Progenitor cell of endocrine pancreas (in vitro differentiated cells): ENCODE data around the gene ZNF280C. TPM values are rescaled to one million over a fixed set of nuclear protein-coding genes. Genes with fewer than 3 reads are reported as not detected.

Source experiments
- DNase-seq: peaks from one replicate; pipeline ENCODE4 v3.0.0; 2021; ENCODE audit warnings: low spot score; ENCODE audit not compliant: unreplicated experiment
- H3K27ac Mint-ChIP-seq: 2 replicates; pipeline ENCODE4 v1.8.0; 2021; ENCODE audit warnings: mild to moderate bottlenecking, moderate library complexity, mixed read lengths
- H3K27me3 Mint-ChIP-seq: 2 replicates; pipeline ENCODE4 v1.8.0; 2021; ENCODE audit warnings: mixed read lengths
- H3K36me3 Mint-ChIP-seq: 2 replicates; pipeline ENCODE4 v1.8.0; 2022; ENCODE audit warnings: mixed read lengths; ENCODE audit not compliant: insufficient read depth
- H3K4me1 Mint-ChIP-seq: 2 replicates; pipeline ENCODE4 v1.8.0; 2021; ENCODE audit warnings: low read depth, mixed read lengths
- H3K4me3 Mint-ChIP-seq: 2 replicates; pipeline ENCODE4 v1.8.0; 2021; ENCODE audit warnings: low read depth, mild to moderate bottlenecking, moderate library complexity, mixed read lengths
- H3K9me3 Mint-ChIP-seq: 2 replicates; pipeline ENCODE4 v1.8.0; 2021; ENCODE audit warnings: low read depth, mixed read lengths
- CTCF ChIP-seq: fragments of 200-600 bp; sonication (generic); IDR thresholded peaks from one replicate; pipeline ENCODE4 v1.5.0; 2021; ENCODE audit warnings: antibody characterized with exemption, mild to moderate bottlenecking; ENCODE audit not compliant: unreplicated experiment
- total RNA-seq: library from RNA; stranded (reverse); gene quantifications from 2 replicates; pipeline ENCODE4 v1.2.1, GENCODE V29; 2021

ZNF280C gene
- total RNA-seq, 1 donor from 2014 or later: 16.2 TPM

GRCh38 chrX:130212371-130212770 is 56.3 kb downstream of the ZNF280C start:
- Mint-ChIP-seq H3K36me3 (peaks cover 26% of the 10 kb centered on the region), H3K27ac (no peak overlapping the region)
- TF ChIP-seq CTCF: no peak

GRCh38 chrX:130211415-130212186 is 57.1 kb downstream of the ZNF280C start:
- Mint-ChIP-seq H3K4me1 (no peaks in the 10 kb centered on the region), H3K27me3 (no peaks in the 10 kb centered on the region), H3K4me3 (no peak overlapping the region), H3K9me3 (peaks cover 10% of the 10 kb centered on the region), H3K36me3 (peaks cover 23% of the 10 kb centered on the region), H3K27ac (no peak overlapping the region)
- no peak for TF ChIP-seq CTCF
- DNase-seq: no peak

More at GRCh38 chrX:130212371-130212770, 56.3 kb downstream of the ZNF280C start:
- Mint-ChIP-seq H3K4me3 (no peak overlapping the region), H3K27me3 (no peaks in the 10 kb centered on the region), H3K9me3 (peaks cover 10% of the 10 kb centered on the region), H3K4me1 (no peaks in the 10 kb centered on the region)
- DNase-seq: no peak

- no peaks in the 10 kb centered on the region for H3K4me1 Mint-ChIP-seq
- no peak for DNase-seq
- H3K9me3 Mint-ChIP-seq: peaks cover 4% of the 10 kb centered on the region
Observed at GRCh38 chrX:130204647-130205046, 64.1 kb downstream of the ZNF280C start.

GRCh38 chrX:130197464-130197863 is 71.2 kb downstream of the ZNF280C start:
- Mint-ChIP-seq H3K27me3 (no peaks in the 10 kb centered on the region), H3K27ac (no peak overlapping the region)
- no peak for TF ChIP-seq CTCF

More at GRCh38 chrX:130204647-130205046, 64.1 kb downstream of the ZNF280C start:
- TF ChIP-seq CTCF: no peak
- Mint-ChIP-seq H3K36me3 (peaks cover 20% of the 10 kb centered on the region), H3K27me3 (no peaks in the 10 kb centered on the region), H3K27ac (no peak overlapping the region), H3K4me3 (no peak overlapping the region)

GRCh38 chrX:130196466-130196865 is 72.2 kb downstream of the ZNF280C start:
- Mint-ChIP-seq H3K36me3 (peaks cover 4% of the 10 kb centered on the region), H3K9me3 (peaks cover 4% of the 10 kb centered on the region), H3K27ac (no peak overlapping the region), H3K27me3 (no peaks in the 10 kb centered on the region), H3K4me3 (no peak overlapping the region), H3K4me1 (peaks cover 3% of the 10 kb centered on the region)
- TF ChIP-seq CTCF: no peak
- no peak for DNase-seq

More at GRCh38 chrX:130197464-130197863, 71.2 kb downstream of the ZNF280C start:
- no peak for DNase-seq
- H3K9me3 Mint-ChIP-seq: peaks cover 4% of the 10 kb centered on the region
- peaks cover 4% of the 10 kb centered on the region for H3K36me3 Mint-ChIP-seq
- peaks cover 1% of the 10 kb centered on the region for H3K4me1 Mint-ChIP-seq
- no peak overlapping the region for H3K4me3 Mint-ChIP-seq
